ENCODE measurements around the gene SOCS6. TPM values are rescaled to one million over a fixed set of nuclear protein-coding genes. Genes with fewer than 3 reads are reported as not detected.

Gene SOCS6
- total and polyA plus RNA-seq, 10 donors: 1.3 to 11.5 (median 7.1) TPM

DNA sequence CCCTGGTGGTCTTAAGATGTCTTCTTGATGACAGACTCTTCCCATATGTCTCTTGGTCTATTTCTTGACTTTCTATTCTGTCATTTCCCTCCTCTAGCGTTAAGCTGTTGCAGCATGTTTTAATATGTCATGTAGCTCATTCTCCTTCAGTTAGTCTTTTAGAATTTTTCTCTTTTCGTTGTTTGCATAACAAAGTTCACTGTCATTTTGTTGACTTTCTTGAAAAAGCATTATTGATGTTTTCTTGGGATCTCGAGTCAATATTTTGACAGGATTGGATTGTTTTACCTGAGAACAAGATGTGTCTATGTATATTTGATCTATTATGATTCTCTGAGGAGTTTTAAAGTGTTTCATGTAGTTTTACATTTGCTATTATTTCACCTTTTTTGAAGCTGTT is 24.8 kb downstream of the SOCS6 start:
- Histone ChIP-seq H3K27ac (no peak overlapping the region), H3K4me3 (no peak overlapping the region), H3K27me3 (replicated peaks in 1 of 7) (no peaks in the 10 kb centered on the region), H3K9me3 (peaks cover 0 to 6% (median 4%) of the 10 kb centered on the region in 8 donors), H3K4me1 (peaks cover 0 to 6% (median 0%) of the 10 kb centered on the region in 6 donors), H3K36me3 (no peaks in the 10 kb centered on the region)
- intact Hi-C loops (cut with DNase I; ENCODE audit: low total_unique reads): no loop called here
- TF ChIP-seq POLR2AphosphoS5 (IDR thresholded peaks at IDR 0.05): no peak
- no peak for TF ChIP-seq POLR2A (IDR thresholded peaks at IDR 0.05)
- TF ChIP-seq, protein P1, sequence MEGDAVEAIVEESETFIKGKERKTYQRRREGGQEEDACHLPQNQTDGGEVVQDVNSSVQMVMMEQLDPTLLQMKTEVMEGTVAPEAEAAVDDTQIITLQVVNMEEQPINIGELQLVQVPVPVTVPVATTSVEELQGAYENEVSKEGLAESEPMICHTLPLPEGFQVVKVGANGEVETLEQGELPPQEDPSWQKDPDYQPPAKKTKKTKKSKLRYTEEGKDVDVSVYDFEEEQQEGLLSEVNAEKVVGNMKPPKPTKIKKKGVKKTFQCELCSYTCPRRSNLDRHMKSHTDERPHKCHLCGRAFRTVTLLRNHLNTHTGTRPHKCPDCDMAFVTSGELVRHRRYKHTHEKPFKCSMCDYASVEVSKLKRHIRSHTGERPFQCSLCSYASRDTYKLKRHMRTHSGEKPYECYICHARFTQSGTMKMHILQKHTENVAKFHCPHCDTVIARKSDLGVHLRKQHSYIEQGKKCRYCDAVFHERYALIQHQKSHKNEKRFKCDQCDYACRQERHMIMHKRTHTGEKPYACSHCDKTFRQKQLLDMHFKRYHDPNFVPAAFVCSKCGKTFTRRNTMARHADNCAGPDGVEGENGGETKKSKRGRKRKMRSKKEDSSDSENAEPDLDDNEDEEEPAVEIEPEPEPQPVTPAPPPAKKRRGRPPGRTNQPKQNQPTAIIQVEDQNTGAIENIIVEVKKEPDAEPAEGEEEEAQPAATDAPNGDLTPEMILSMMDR (IDR thresholded peaks at IDR 0.05 in 8 of 11, conservative IDR thresholded peaks at IDR 0.05 in 3 of 11): no peak
- WGBS, 5 donors: 80 to 94% (median 88%) methylated on average over 3 of the region's 3 CpGs
- no peak for DNase-seq

DNA sequence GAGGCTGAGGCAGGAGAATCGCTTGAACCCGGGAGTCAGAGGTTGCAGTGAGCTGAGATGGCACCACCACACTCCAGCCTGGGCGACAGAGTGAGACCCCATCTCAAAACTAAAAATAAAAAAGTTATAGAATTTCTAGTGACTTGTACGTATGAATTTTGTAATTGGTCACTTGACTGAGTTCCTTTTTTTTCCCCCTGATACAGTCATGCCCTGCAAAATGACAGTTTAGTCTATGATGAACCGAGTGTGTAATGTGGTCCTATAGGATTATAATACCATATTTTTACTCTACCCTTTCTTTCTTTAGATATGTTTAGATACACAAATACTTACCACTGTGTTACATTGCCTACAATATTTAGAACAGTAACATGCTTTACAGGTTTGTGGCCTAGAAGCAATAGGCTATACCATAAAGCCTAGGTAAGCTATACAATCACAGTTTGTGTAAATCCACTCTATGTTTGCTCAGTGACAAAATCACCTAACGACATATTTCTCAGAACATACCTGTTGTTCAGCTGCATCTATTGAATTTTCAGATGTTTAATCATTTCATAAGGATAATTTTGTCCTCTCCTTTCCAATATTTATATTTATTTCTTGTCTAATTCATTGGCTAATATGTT is 25.4 kb downstream of the SOCS6 start:
- Histone ChIP-seq H3K27ac (no peak overlapping the region), H3K4me3 (no peak overlapping the region), H3K36me3 (no peaks in the 10 kb centered on the region), H3K4me1 (peaks cover 0 to 6% (median 0%) of the 10 kb centered on the region in 6 donors), H3K9me3 (peaks cover 0 to under 1% (median 0%) of the 10 kb centered on the region in 8 donors), H3K27me3 (replicated peaks in 1 of 7) (no peaks in the 10 kb centered on the region)
- no peak for DNase-seq
- WGBS, 5 donors: 75 to 94% (median 83%) methylated on average over 6 of the region's 6 CpGs
- intact Hi-C loops (cut with DNase I; ENCODE audit: low total_unique reads): no loop called here
- no peak for TF ChIP-seq POLR2A (IDR thresholded peaks at IDR 0.05)
- TF ChIP-seq, protein P1 (IDR thresholded peaks at IDR 0.05 in 8 of 11, conservative IDR thresholded peaks at IDR 0.05 in 3 of 11): no peak
- no peak for TF ChIP-seq POLR2AphosphoS5 (IDR thresholded peaks at IDR 0.05)

DNA sequence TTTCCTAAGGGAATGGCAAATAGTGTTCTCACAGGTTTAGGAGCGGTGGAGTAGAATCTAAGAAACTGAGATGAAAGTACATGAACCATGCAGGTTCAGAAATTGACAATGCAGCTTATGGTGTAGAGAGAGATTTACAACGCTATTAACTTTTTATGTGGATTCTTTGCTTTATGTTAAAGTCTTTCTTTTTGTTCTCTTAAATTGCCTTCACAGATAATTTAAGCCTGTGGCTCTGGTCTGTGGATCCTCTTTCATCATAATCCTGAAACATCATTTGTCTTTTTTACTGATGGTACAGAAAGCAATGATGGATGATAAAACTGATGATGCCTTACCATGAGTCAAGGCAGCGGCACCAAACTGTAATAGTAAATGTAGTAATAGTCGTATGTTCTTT is 30.3 kb downstream of the SOCS6 start:
- Histone ChIP-seq H3K27me3 (replicated peaks in 1 of 7) (no peaks in the 10 kb centered on the region), H3K9me3 (no peaks in the 10 kb centered on the region), H3K4me1 (no peaks in the 10 kb centered on the region), H3K27ac (no peak overlapping the region), H3K4me3 (no peak overlapping the region), H3K36me3 (no peaks in the 10 kb centered on the region)
- 91 to 97% (median 96%) methylated on average over 4 of the region's 4 CpGs for WGBS, 5 donors
- TF ChIP-seq POLR2AphosphoS5 (IDR thresholded peaks at IDR 0.05): no peak
- no peak for TF ChIP-seq POLR2A (IDR thresholded peaks at IDR 0.05)
- TF ChIP-seq, protein P1 (IDR thresholded peaks at IDR 0.05 in 8 of 11, conservative IDR thresholded peaks at IDR 0.05 in 3 of 11): no peak
- no peak for DNase-seq
- intact Hi-C loops (cut with DNase I; ENCODE audit: low total_unique reads): no loop called here

DNA sequence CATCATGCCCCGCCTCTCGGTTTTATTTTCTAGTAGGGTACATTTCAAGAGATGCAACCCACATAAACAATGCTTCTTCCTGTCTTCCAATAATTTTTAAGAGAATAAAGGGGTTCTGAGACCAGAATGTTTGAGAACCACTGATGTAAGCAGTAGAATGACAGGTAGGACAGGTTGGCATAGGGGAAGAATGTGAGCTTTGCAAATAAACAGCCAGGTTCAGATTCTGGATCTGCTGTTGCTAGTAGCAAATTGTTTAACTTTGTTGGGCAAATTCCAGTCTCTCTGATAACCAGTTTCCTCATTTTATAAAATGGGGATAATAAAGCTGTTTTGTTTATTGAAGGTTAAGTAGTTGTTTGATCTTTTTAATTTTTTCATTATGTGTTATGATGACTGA is 32.8 kb downstream of the SOCS6 start:
- Histone ChIP-seq H3K27ac (no peak overlapping the region), H3K27me3 (replicated peaks in 1 of 7) (no peaks in the 10 kb centered on the region), H3K9me3 (no peaks in the 10 kb centered on the region), H3K4me1 (no peaks in the 10 kb centered on the region), H3K4me3 (no peak overlapping the region), H3K36me3 (peaks cover 0 to 21% (median 2%) of the 10 kb centered on the region in 6 donors)
- intact Hi-C loops (cut with DNase I; ENCODE audit: low total_unique reads): no loop called here
- DNase-seq: no peak
- 89 to 100% (median 96%) methylated on average over 2 of the region's 2 CpGs for WGBS, 5 donors
- TF ChIP-seq, protein P1 (IDR thresholded peaks at IDR 0.05 in 8 of 11, conservative IDR thresholded peaks at IDR 0.05 in 3 of 11): no peak
- TF ChIP-seq POLR2AphosphoS5 (IDR thresholded peaks at IDR 0.05): no peak
- TF ChIP-seq POLR2A (IDR thresholded peaks at IDR 0.05): no peak
